C1 segment of cervical spinal cord (tissue), 14 donors: ENCODE measurements around the gene DDN.

Experiments
- DNase-seq, 14 donors: peaks; one replicate each; lab custom pipeline; 2025; lab: John Stamatoyannopoulos, UW

The DDN gene

GRCh38 chr12:49013428-49013827 is 14.3 kb upstream of the DDN start:
- DNase-seq, result no peak

- DNase-seq, result no peak
Observed at GRCh38 chr12:49012739-49013138, 13.6 kb upstream of the DDN start.

DNA sequence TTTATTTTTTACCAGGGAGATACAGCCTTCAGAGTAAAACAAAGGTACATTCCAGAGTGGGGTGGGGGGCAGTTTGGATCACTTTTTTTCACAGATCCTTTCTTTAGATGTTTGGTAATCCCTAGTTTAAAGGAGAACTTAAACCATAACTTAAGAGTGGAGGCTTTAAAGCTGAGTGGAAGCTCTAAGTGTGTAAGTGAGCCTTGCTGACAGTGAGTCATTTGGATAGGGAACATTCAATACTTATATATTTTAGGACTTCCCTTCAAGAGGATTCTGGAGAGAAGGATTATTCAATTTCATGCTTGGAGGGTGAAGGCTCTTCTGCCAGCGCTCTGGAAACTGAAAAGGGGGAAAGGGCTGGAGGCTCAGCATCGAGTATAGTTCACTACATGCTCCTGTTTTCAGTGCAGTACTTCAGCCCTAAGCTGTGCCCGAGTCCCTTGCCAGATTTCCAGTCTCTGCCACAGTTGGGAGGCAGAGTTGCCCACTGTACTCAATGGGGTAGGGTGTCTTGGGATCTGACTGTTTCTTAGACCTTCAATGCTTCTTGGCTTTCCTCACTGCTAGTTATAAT is 11.0 kb upstream of the DDN start:
- no peak for DNase-seq

GRCh38 chr12:49008943-49009342 is 9.8 kb upstream of the DDN start:
- no peak for DNase-seq

DNA sequence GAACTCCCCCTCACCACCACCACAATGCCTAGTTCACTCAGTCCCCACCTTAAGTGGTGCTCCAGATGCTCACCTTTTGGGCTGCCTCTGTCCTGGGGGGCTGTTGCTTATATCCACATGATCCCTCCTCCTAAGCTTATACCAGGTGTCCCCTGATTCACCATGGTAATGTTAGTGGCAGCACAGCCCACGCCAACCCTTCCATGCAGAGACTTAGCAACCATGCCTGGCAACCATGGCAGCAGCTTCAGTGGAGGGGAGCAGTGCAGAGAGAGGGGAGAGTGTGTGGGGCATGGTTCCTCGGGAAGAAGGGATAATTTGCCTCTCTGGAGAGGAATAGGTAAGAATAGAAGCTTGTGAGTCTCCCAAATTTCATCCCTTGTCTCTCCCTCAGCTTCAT is 1.2 kb upstream of the DDN start:
- no peak for DNase-seq

- DNase-seq, result no peak
Observed at GRCh38 chr12:48998497-48999353, 450 bp downstream of the DDN start.

GRCh38 chr12:48997719-48998496 is 1.3 kb downstream of the DDN start:
- no peak for DNase-seq

GRCh38 chr12:48996794-48997718 is 2.1 kb downstream of the DDN start:
- DNase-seq, result peak in 9 of 14 donors; percentile 20 to 44 (median 38)

DNA sequence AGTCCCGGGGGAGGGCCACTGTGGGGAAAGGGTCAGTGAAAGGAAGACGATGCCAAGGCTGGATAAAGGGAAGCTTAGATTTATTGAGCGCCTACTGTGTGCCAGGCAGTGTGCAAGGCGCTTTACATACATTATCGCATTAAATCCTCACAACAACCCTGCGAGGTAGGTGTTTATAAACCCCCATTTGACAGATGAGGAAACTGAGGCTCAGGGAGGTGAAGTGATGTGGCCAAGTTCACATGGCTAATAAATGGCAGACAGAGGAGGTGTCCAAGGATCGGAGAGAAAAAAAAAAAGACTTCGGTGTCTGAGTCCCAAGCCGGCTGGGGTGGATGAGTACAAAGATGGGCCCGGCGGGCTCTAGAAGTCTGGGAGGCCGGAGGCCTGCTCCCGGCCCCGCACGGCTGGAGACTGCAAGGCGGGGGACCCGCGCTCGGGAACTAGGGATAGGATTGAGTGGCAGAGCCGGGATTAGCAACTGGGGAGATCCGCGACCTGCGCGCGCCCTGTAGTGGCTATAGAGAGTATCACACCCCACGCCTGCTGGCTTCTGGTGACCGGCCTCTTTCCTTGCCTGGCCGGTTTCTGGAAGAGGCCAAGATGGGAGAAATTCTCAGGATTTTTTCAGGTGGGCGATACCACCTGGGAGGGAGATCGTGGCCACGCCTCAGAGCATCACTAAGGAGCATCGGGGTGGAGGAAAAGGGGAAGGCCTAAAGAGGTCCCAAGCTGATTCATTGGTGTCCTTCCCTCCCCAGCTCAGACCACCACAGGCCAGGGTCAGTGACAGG is 3.9 kb downstream of the DDN start:
- peak in 11 of 14 donors; percentile 26 to 70 (median 45) for DNase-seq

DNA sequence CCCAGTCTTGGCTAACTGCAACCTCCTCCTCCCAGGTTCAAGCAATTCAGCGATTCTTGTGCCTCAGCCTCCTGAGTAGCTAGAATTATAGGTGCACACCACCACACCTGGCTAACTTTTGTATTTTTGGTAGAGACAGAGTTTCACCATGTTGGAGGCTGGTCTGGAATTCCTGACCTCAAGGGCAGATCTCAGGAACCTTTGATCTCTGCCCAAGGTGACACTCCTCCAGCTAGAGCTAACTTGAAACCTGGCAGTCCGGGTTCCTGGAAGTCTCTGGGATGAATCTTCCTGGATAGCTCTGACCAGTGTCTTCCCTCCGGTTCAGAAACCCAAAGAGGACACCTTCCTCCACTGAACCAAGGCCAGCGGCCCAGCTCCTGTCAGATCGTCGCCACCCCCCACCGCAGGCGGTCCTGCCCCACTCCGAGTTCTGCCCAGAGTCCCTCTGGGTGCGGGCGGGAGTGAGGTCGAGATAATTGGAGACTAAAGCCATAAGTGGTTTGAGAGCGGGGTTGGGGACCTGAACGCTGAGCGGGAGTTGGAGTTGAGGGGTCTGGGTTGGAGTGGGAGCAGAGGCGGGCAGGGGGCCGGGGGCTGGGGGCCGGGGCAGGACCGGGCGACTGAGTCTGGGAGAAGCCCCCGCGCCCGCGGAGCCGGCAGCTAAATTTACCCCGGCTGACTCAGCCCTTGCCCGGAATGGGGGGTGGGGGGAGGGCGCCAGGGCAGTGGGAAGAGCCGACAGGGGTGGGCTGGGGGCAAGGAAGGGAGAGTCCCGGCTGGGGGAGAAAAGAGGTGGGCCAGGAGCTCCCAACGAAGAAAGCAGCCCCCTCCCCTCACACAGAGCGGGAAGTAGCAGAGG is 4.7 kb downstream of the DDN start:
- DNase-seq, result no peak

DNA sequence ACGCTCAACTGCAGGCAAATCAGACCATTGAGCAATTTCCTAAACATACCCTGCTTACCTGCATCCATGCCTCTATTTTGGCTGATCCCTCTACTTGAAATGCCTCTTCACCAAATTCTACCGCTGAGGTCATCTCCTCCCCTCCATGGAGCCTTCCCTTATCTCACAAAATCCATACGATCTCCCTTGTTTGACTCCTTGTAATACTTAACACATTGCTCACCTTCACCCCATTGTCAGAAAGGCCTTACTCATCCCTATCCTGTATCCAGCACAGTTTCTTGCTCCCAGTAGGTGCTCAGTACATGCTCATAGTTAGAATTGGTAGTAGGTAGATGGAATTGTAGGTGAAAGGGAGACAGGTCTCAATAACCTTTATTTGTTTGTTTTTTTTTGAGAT is 5.4 kb downstream of the DDN start:
- DNase-seq, result no peak

DNA sequence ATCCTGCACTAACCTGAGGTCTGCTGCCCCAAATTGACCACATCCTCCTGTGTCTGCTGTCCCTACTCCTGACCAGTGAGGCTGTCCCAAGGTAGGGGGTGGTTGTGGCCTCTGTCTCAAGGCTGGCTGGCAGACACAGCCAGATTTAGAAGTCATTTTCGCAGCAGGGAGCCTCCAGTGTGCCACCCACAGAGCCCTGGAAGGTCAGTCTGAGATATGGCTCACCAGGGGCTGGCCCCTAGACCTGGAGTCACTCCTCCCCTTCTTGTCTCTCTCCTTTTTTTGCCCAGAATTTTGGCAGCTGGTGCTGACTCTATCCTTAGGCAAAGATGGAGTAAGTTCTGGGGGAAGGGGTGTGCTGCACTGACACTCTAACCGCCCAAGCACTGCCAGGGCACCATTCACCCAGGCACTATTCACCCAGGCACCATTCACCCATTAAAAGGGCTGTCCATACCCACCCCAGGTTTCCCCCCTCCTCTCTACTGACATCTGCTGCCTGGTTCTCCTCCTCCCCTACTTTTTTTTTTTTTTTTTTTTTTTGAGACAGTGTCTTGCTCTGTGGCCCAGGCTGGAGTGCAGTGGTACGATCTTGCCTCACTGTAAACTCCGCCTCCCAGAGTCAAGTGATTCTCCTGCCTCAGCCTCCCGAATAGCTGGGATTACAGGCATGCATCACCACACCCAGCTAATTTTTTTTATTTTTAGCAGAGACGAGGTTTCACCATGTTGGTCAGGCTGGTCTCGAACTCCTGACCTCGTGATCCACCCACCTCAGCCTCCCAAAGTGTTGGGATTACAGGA is 7.7 kb downstream of the DDN start:
- no peak for DNase-seq

DNA sequence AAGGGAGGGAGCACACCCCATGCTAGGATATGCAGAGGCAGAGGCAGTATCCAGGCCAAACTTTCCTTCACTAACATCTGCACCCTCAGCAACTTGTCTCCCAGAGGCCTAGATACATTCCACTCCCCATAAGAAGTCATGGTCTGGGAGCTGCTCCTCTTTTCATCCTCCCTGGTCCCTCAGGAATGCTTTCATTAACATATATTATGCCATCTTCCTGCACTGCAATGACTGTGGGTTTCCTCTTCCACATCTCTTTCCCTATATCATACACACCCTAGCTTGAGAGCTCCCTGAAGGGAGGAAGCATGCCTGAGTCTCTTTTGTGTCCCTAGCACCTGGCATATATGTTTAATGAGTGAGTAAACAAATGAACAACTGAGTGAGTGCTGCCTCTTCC is 8.6 kb downstream of the DDN start:
- no peak for DNase-seq

GRCh38 chr12:48988030-48988649 is 11.0 kb downstream of the DDN start:
- DNase-seq, result peak in 6 of 14 donors; percentile 10 to 48 (median 26)

GRCh38 chr12:48986720-48987291 is 12.4 kb downstream of the DDN start:
- DNase-seq, result no peak

- no peak for DNase-seq
Observed at GRCh38 chr12:48985901-48986300, 13.3 kb downstream of the DDN start.

GRCh38 chr12:48985475-48985897 is 13.7 kb downstream of the DDN start:
- DNase-seq, result no peak
